Erythroblast (primary cell): ENCODE measurements around the gene SH3GL1.

Experiments
- GATA1 ChIP-seq: IDR thresholded peaks from 2 replicates; pipeline ENCODE4 v1.6.1; 2011; ENCODE audit warnings: low read depth, mild to moderate bottlenecking, control low read depth, low read length, moderate library complexity
- POLR2A ChIP-seq: IDR thresholded peaks from 2 replicates; pipeline ENCODE4 v1.6.1; 2011; ENCODE audit warnings: mild to moderate bottlenecking, low read length

GRCh38 chr19:4369888-4370260, 30.5 kb downstream of the SH3GL1 start:
- TF ChIP-seq POLR2A (no peak), GATA1 (no peak)
